ENCODE measurements around the gene NYAP2.
A peak's percentile ranks its signal among the peaks of the same experiment; 100 is the strongest.

The NYAP2 gene

DNA sequence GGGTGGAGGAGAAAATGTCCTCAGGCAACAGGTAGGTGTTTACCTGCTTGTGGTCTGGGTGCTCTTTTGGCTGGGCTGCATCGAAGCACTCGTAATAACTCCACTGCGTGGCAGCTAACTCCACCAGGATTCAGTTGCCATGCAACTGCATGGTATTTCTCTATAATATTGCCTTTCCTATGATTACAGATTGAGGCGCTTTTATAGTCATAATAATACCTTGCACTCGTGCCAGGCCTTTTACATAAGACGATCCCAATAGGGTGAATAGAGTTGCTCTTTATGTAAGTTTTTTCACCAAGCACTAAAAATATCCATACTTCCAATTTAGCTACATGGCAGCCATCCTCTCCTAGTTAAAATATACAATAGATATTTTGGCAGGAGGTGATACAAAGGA lies 19.7 kb upstream of the NYAP2 start:
- H3K4me3 ChIP-seq (replicated peaks; ENCODE audit: low read depth, low read length) = no peak overlapping the region
- DNase-seq (ENCODE audit: low read depth) = no peak
- TF ChIP-seq, protein P1, sequence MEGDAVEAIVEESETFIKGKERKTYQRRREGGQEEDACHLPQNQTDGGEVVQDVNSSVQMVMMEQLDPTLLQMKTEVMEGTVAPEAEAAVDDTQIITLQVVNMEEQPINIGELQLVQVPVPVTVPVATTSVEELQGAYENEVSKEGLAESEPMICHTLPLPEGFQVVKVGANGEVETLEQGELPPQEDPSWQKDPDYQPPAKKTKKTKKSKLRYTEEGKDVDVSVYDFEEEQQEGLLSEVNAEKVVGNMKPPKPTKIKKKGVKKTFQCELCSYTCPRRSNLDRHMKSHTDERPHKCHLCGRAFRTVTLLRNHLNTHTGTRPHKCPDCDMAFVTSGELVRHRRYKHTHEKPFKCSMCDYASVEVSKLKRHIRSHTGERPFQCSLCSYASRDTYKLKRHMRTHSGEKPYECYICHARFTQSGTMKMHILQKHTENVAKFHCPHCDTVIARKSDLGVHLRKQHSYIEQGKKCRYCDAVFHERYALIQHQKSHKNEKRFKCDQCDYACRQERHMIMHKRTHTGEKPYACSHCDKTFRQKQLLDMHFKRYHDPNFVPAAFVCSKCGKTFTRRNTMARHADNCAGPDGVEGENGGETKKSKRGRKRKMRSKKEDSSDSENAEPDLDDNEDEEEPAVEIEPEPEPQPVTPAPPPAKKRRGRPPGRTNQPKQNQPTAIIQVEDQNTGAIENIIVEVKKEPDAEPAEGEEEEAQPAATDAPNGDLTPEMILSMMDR (IDR thresholded peaks at IDR 0.05; ENCODE audit: low read length, missing control alignments) = no peak

DNA sequence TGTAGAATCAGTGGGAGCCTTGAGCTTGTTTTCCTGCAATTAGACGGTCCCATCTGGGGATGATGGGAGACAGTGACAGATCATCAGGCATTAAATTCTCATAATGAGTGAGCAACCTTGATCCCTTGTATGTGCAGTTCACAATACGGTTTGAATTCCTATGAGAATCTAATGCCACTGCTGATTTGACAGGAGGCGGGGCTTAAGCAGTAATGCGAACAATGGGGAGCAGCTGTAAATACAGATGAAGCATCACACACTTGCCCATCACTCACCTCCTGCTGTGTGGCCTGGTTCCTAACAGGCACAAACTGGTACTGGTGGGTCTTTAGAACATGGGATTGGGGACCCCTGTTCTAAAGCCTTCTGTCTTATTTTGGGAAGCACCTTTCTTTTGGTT lies 17.9 kb upstream of the NYAP2 start:
- no peak for DNase-seq (ENCODE audit: low read depth)
- TF ChIP-seq, protein P1 (IDR thresholded peaks at IDR 0.05; ENCODE audit: low read length, missing control alignments) = no peak
- no peak overlapping the region for H3K4me3 ChIP-seq (replicated peaks; ENCODE audit: low read depth, low read length)

DNA sequence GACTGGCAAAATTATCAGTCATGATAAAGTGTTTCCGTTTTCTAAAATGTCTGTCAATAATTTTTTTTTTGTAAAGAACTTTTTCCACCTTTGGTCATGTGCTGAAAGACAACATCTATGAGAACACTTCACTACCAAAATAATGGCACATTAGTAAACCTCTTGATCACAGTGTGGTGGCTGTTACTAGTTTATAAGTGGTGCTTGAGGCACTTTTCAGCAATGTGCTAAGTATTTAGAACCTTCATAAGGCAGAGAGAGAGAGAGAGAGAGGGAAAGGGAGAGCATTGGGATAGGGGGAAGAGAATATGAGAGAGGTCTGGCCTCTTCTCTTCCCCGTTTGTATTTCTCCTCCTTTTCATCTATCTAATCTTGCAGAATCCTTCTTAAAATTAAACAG lies 1.1 kb upstream of the NYAP2 start:
- TF ChIP-seq, protein P1 (IDR thresholded peaks at IDR 0.05; ENCODE audit: low read length, missing control alignments) = no peak
- no peak overlapping the region for H3K4me3 ChIP-seq (replicated peaks; ENCODE audit: low read depth, low read length)
- DNase-seq (ENCODE audit: low read depth) = no peak

- H3K4me3 ChIP-seq (replicated peaks; ENCODE audit: low read depth, low read length) = no peak overlapping the region
- TF ChIP-seq, protein P1 (IDR thresholded peaks at IDR 0.05; ENCODE audit: low read length, missing control alignments) = no peak
- peak; percentile 60 for DNase-seq (ENCODE audit: low read depth)
These were observed 576 bp downstream of the NYAP2 start for GRCh38 chr2:225400060-225400511.

GRCh38 chr2:225400546-225401400 lies 1.3 kb downstream of the NYAP2 start:
- TF ChIP-seq, protein P1 (IDR thresholded peaks at IDR 0.05; ENCODE audit: low read length, missing control alignments) = no peak
- H3K4me3 ChIP-seq (replicated peaks; ENCODE audit: low read depth, low read length) = no peak overlapping the region
- DNase-seq (ENCODE audit: low read depth) = no peak

DNA sequence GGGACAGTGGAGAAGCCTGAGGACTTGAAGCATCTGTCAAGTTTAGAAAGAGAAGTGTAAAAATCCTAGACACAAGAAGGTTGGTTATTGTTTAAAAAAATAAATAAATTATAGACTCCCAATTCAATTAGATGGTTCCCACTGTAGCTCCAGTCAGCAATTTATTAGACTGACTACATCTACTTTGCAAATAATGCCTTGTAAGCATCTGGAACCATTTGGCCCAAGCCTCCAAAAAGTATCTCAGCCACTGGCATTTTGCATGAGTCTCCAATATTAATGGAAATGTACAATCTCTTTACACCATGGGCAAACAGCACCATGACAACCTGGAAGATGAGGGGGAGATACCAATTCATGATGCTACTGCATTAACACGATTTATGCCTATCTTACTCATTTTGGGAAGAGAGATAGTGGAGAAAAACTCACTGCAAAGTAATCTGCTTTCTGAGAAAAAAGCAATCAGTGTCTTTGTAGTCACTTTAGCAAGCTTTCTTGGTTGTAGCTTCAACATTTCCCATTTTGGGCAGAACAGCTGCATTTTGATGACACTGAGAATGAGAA lies 2.8 kb downstream of the NYAP2 start:
- no peak for DNase-seq (ENCODE audit: low read depth)
- TF ChIP-seq, protein P1 (IDR thresholded peaks at IDR 0.05; ENCODE audit: low read length, missing control alignments) = no peak

More for the DNA sequence above, 2.8 kb downstream of the NYAP2 start:
- no peak overlapping the region for H3K4me3 ChIP-seq (replicated peaks; ENCODE audit: low read depth, low read length)
